IPS-18a (cell line): ENCODE measurements around the gene PCDHGA9.

Source experiments
- H3K27ac ChIP-seq: one replicate; pipeline ENCODE4 v1.5.1; 2013; ENCODE audit warnings: low read length
- H3K27me3 ChIP-seq: one replicate; pipeline ENCODE4 v1.6.1; 2013; ENCODE audit warnings: mild to moderate bottlenecking, low read length; ENCODE audit not compliant: control insufficient read depth, insufficient read depth
- H3K36me3 ChIP-seq: one replicate; pipeline ENCODE4 v1.6.1; 2013; ENCODE audit warnings: low read depth, low read length; ENCODE audit not compliant: control insufficient read depth
- H3K4me1 ChIP-seq: one replicate; pipeline ENCODE4 v1.6.1; 2013; ENCODE audit warnings: low read depth, low read length; ENCODE audit not compliant: control insufficient read depth
- H3K4me3 ChIP-seq: one replicate; pipeline ENCODE4 v1.5.1; 2013; ENCODE audit warnings: low read length
- H3K9ac ChIP-seq: one replicate; pipeline ENCODE4 v1.6.1; 2013; ENCODE audit warnings: mild to moderate bottlenecking, low read length, moderate library complexity
- H3K9me3 ChIP-seq: one replicate; pipeline ENCODE4 v1.6.1; 2013; ENCODE audit warnings: low read depth, low read length; ENCODE audit not compliant: control insufficient read depth

PCDHGA9 gene

GRCh38 chr5:141402553-141403243, at the start of gene PCDHGA9:
TSS of gene PCDHGA9 (plus strand) at chr5:141402778. CDS start at chr5:141402953, 175 bp downstream.
- Histone ChIP-seq H3K4me1 (no peaks in the 10 kb centered on the region), H3K36me3 (no peaks in the 10 kb centered on the region), H3K27me3 (no peaks in the 10 kb centered on the region), H3K27ac (no peak within 1 kb of the TSS), H3K9me3 (peaks cover 14% of the 10 kb centered on the region), H3K9ac (no peak within 1 kb of the TSS), H3K4me3 (no peak within 1 kb of the TSS)

GRCh38 chr5:141354900-141355469, 47.6 kb upstream of the PCDHGA9 start, which contains the start of gene PCDHGA4:
TSS of gene PCDHGA4 (plus strand) at chr5:141355021. CDS start at chr5:141355108, 87 bp downstream.
- Histone ChIP-seq H3K27me3 (no peaks in the 10 kb centered on the region), H3K9ac (no peak within 1 kb of the TSS), H3K4me1 (no peaks in the 10 kb centered on the region), H3K9me3 (peaks cover 21% of the 10 kb centered on the region), H3K36me3 (no peaks in the 10 kb centered on the region), H3K27ac (no peak within 1 kb of the TSS), H3K4me3 (no peak within 1 kb of the TSS)

GRCh38 chr5:141355641-141356040, 46.9 kb upstream of the PCDHGA9 start:
- H3K27ac ChIP-seq: no peak overlapping the region
- H3K9me3 ChIP-seq: peaks cover 26% of the 10 kb centered on the region
- H3K36me3 ChIP-seq: no peaks in the 10 kb centered on the region
- H3K9ac ChIP-seq: no peak overlapping the region
- H3K27me3 ChIP-seq: no peaks in the 10 kb centered on the region
- no peak overlapping the region for H3K4me3 ChIP-seq
- H3K4me1 ChIP-seq: no peaks in the 10 kb centered on the region

- Histone ChIP-seq H3K4me3 (no peak overlapping the region), H3K9me3 (peaks cover 30% of the 10 kb centered on the region), H3K27me3 (no peaks in the 10 kb centered on the region), H3K4me1 (no peaks in the 10 kb centered on the region), H3K27ac (no peak overlapping the region), H3K36me3 (no peaks in the 10 kb centered on the region), H3K9ac (no peak overlapping the region)
Measured at GRCh38 chr5:141356133-141356532, 46.4 kb upstream of the PCDHGA9 start.

- Histone ChIP-seq H3K36me3 (no peaks in the 10 kb centered on the region), H3K9me3 (peaks cover 34% of the 10 kb centered on the region), H3K4me1 (no peaks in the 10 kb centered on the region), H3K27me3 (no peaks in the 10 kb centered on the region), H3K27ac (no peak overlapping the region), H3K4me3 (no peak overlapping the region), H3K9ac (no peak overlapping the region)
Measured at GRCh38 chr5:141356950-141357349, 45.6 kb upstream of the PCDHGA9 start.

- no peaks in the 10 kb centered on the region for H3K36me3 ChIP-seq
- H3K4me1 ChIP-seq: no peaks in the 10 kb centered on the region
- peaks cover 29% of the 10 kb centered on the region for H3K9me3 ChIP-seq
- H3K27ac ChIP-seq: no peak within 1 kb of the TSS
- no peak within 1 kb of the TSS for H3K4me3 ChIP-seq
- H3K27me3 ChIP-seq: no peaks in the 10 kb centered on the region
- H3K9ac ChIP-seq: no peak within 1 kb of the TSS
Measured at GRCh38 chr5:141359790-141360426, 42.7 kb upstream of the PCDHGA9 start, which contains the start of gene PCDHGB2. TSS of gene PCDHGB2 (plus strand) at chr5:141359994. CDS start at chr5:141360136, 142 bp downstream.

GRCh38 chr5:141360685-141361084, 41.9 kb upstream of the PCDHGA9 start:
- Histone ChIP-seq H3K9me3 (peaks cover 34% of the 10 kb centered on the region), H3K4me1 (no peaks in the 10 kb centered on the region), H3K36me3 (no peaks in the 10 kb centered on the region), H3K4me3 (no peak overlapping the region), H3K9ac (no peak overlapping the region), H3K27me3 (no peaks in the 10 kb centered on the region), H3K27ac (no peak overlapping the region)

GRCh38 chr5:141362719-141363118, 39.9 kb upstream of the PCDHGA9 start:
- no peaks in the 10 kb centered on the region for H3K4me1 ChIP-seq
- H3K27ac ChIP-seq: no peak overlapping the region
- no peak overlapping the region for H3K9ac ChIP-seq
- H3K4me3 ChIP-seq: no peak overlapping the region
- H3K9me3 ChIP-seq: peaks cover 38% of the 10 kb centered on the region
- H3K27me3 ChIP-seq: no peaks in the 10 kb centered on the region
- no peaks in the 10 kb centered on the region for H3K36me3 ChIP-seq

- Histone ChIP-seq H3K27ac (no peak within 1 kb of the TSS), H3K9ac (no peak within 1 kb of the TSS), H3K4me3 (no peak within 1 kb of the TSS), H3K9me3 (peaks cover 35% of the 10 kb centered on the region), H3K27me3 (no peaks in the 10 kb centered on the region), H3K36me3 (no peaks in the 10 kb centered on the region), H3K4me1 (no peaks in the 10 kb centered on the region)
Measured at GRCh38 chr5:141363952-141364660, 38.5 kb upstream of the PCDHGA9 start, which contains the start of gene PCDHGA5. TSS of gene PCDHGA5 (plus strand) at chr5:141364162. CDS start at chr5:141364331, 169 bp downstream.

GRCh38 chr5:141366016-141366896, 36.3 kb upstream of the PCDHGA9 start:
- Histone ChIP-seq H3K4me3 (no peak overlapping the region), H3K27ac (no peak overlapping the region), H3K27me3 (no peaks in the 10 kb centered on the region), H3K9ac (no peak overlapping the region), H3K36me3 (no peaks in the 10 kb centered on the region), H3K9me3 (peaks cover 25% of the 10 kb centered on the region), H3K4me1 (no peaks in the 10 kb centered on the region)
